Mesothelial cell of epicardium (in vitro differentiated cells): ENCODE data around the gene SMURF2. TPM values are rescaled to one million over a fixed set of nuclear protein-coding genes. Genes with fewer than 3 reads are reported as not detected.

Experiments
- DNase-seq, 2 experiments: peaks; one replicate each; pipeline ENCODE4 v3.0.0; 2021; ENCODE audit warnings: low spot score in 2 of 2; ENCODE audit not compliant: unreplicated experiment in 2 of 2
- H3K27ac Mint-ChIP-seq: 2 replicates; pipeline ENCODE4 v1.8.0; 2021; ENCODE audit warnings: mixed read lengths
- H3K27me3 Mint-ChIP-seq: 2 replicates; pipeline ENCODE4 v1.8.0; 2021; ENCODE audit warnings: low read depth, mixed read lengths
- H3K36me3 Mint-ChIP-seq: 2 replicates; pipeline ENCODE4 v1.8.0; 2021; ENCODE audit warnings: mixed read lengths
- H3K4me1 Mint-ChIP-seq: 2 replicates; pipeline ENCODE4 v1.8.0; 2021; ENCODE audit warnings: mixed read lengths
- H3K4me3 Mint-ChIP-seq: 2 replicates; pipeline ENCODE4 v1.8.0; 2021; ENCODE audit warnings: mild to moderate bottlenecking, moderate library complexity, mixed read lengths
- H3K9me3 Mint-ChIP-seq: 2 replicates; pipeline ENCODE4 v1.8.0; 2021; ENCODE audit warnings: mixed read lengths
- CTCF ChIP-seq: fragments of 200-600 bp; sonication (generic); IDR thresholded peaks from one replicate; pipeline ENCODE4 v1.5.0; 2021; ENCODE audit warnings: antibody characterized with exemption; ENCODE audit not compliant: unreplicated experiment
- total RNA-seq: library from RNA; stranded (reverse); gene quantifications from 3 replicates; pipeline ENCODE4 v1.2.1, GENCODE V29; 2021

Gene SMURF2
- total RNA-seq, 1 donor from 2014 or later = 41.2 TPM

- no peak overlapping the region for H3K27ac Mint-ChIP-seq
- TF ChIP-seq CTCF = no peak
- no peaks in the 10 kb centered on the region for H3K4me1 Mint-ChIP-seq
These were observed 36.6 kb upstream of the SMURF2 start for GRCh38 chr17:64698725-64699124.

GRCh38 chr17:64694207-64694606 lies 32.1 kb upstream of the SMURF2 start:
- peaks cover 3% of the 10 kb centered on the region for H3K27me3 Mint-ChIP-seq
- no peak overlapping the region for H3K4me3 Mint-ChIP-seq
- DNase-seq = no peak
- H3K27ac Mint-ChIP-seq = no peak overlapping the region
- H3K4me1 Mint-ChIP-seq = no peaks in the 10 kb centered on the region
- no peaks in the 10 kb centered on the region for H3K9me3 Mint-ChIP-seq
- TF ChIP-seq CTCF = no peak
- no peaks in the 10 kb centered on the region for H3K36me3 Mint-ChIP-seq

More at GRCh38 chr17:64698725-64699124, 36.6 kb upstream of the SMURF2 start:
- no peaks in the 10 kb centered on the region for H3K36me3 Mint-ChIP-seq
- H3K9me3 Mint-ChIP-seq = peaks cover 9% of the 10 kb centered on the region
- H3K27me3 Mint-ChIP-seq = peaks cover 3% of the 10 kb centered on the region
- no peak overlapping the region for H3K4me3 Mint-ChIP-seq
- no peak for DNase-seq

GRCh38 chr17:64692187-64692586 lies 30.1 kb upstream of the SMURF2 start:
- no peak overlapping the region for H3K27ac Mint-ChIP-seq
- DNase-seq = no peak
- H3K27me3 Mint-ChIP-seq = peaks cover 3% of the 10 kb centered on the region
- TF ChIP-seq CTCF = no peak
- H3K4me3 Mint-ChIP-seq = no peak overlapping the region
- H3K4me1 Mint-ChIP-seq = no peaks in the 10 kb centered on the region
- no peaks in the 10 kb centered on the region for H3K9me3 Mint-ChIP-seq
- H3K36me3 Mint-ChIP-seq = no peaks in the 10 kb centered on the region

GRCh38 chr17:64689106-64689505 lies 27.0 kb upstream of the SMURF2 start:
- H3K4me1 Mint-ChIP-seq = no peaks in the 10 kb centered on the region
- DNase-seq = no peak
- peaks cover under 1% of the 10 kb centered on the region for H3K27me3 Mint-ChIP-seq
- no peaks in the 10 kb centered on the region for H3K9me3 Mint-ChIP-seq
- no peak for TF ChIP-seq CTCF
- H3K4me3 Mint-ChIP-seq = no peak overlapping the region
- no peaks in the 10 kb centered on the region for H3K36me3 Mint-ChIP-seq
- H3K27ac Mint-ChIP-seq = no peak overlapping the region

- no peak for TF ChIP-seq CTCF
- no peak overlapping the region for H3K4me3 Mint-ChIP-seq
- no peak for DNase-seq
- H3K4me1 Mint-ChIP-seq = no peaks in the 10 kb centered on the region
- no peak overlapping the region for H3K27ac Mint-ChIP-seq
- no peaks in the 10 kb centered on the region for H3K36me3 Mint-ChIP-seq
- no peaks in the 10 kb centered on the region for H3K27me3 Mint-ChIP-seq
- no peaks in the 10 kb centered on the region for H3K9me3 Mint-ChIP-seq
These were observed 26.4 kb upstream of the SMURF2 start for GRCh38 chr17:64688481-64688880.

- Mint-ChIP-seq H3K4me1 (no peaks in the 10 kb centered on the region), H3K36me3 (no peaks in the 10 kb centered on the region), H3K9me3 (no peaks in the 10 kb centered on the region), H3K27me3 (no peaks in the 10 kb centered on the region), H3K4me3 (no peak overlapping the region), H3K27ac (no peak overlapping the region)
- TF ChIP-seq CTCF = no peak
- no peak for DNase-seq
These were observed 25.9 kb upstream of the SMURF2 start for GRCh38 chr17:64687961-64688360.
